HCT116 (cell line): ENCODE data around the gene C8A. TPM values are rescaled to one million over a fixed set of nuclear protein-coding genes. Genes with fewer than 3 reads are reported as not detected.

Experiments
- ATAC-seq: fragments of 200-7000 bp; cut with Tn5 transposase; 2 replicates; pipeline ENCODE4 v1.9.1; 2020; ENCODE audit warnings: mild to moderate bottlenecking, moderate library complexity
- BruUV-seq: library from RNA; stranded (reverse); fragments of 400-500 nt; replicated peaks from 2 replicates; lab custom pipeline; 2021; lab: Mats Ljungman, UMichigan
- CTCF ChIA-PET: fragments of 300-600 bp; sonication (Branson Sonifier 250); formaldehyde crosslinking; loops from one replicate; lab custom pipeline; 2021; ENCODE audit warnings: antibody characterized with exemption; lab: Charles Lee
- POLR2A ChIA-PET: fragments of 300-600, 350-600 bp; sonication (Branson Sonifier 250); formaldehyde crosslinking; loops from one replicate; lab custom pipeline; 2021; ENCODE audit warnings: antibody characterized with exemption; lab: Charles Lee
- RAD21 ChIA-PET, 2 experiments: fragments of 300-600 bp; sonication (Branson Sonifier 250); formaldehyde crosslinking; loops; one replicate each; lab custom pipeline; 2023; ENCODE audit warnings: low total read pairs in 2 of 2; ENCODE audit not compliant: uncharacterized antibody in 2 of 2, unreplicated experiment in 2 of 2, low non-redundant PET in 1 of 2; lab: Charles Lee
- DNase-seq: peaks from one replicate; pipeline ENCODE4 v3.0.0-alpha.2; 2010; ENCODE audit warnings: low read depth, low spot score
- H2AFZ ChIP-seq: fragments of 200-600 bp; shearing (Covaris generic), sonication (generic); 2 replicates; pipeline ENCODE4 v1.6.1; 2017; ENCODE audit warnings: low read depth, mixed run types, mixed read lengths, antibody characterized with exemption, low read length; ENCODE audit not compliant: poor library complexity, severe bottlenecking
- H3K27ac ChIP-seq: 2 replicates; pipeline ENCODE4 v1.5.1; 2012; ENCODE audit warnings: low read depth, low read length
- H3K27me3 ChIP-seq: fragments of 200-600 bp; sonication (generic); 2 replicates; pipeline ENCODE4 v1.6.1; 2016; ENCODE audit warnings: mixed run types, low read length, mixed read lengths; ENCODE audit not compliant: insufficient read depth
- H3K36me3 ChIP-seq, 2 experiments: fragments of 200-500 bp in 1 of 2; fragments of 200-600 bp in 1 of 2; sonication (Bioruptor generic) in 1 of 2; sonication (generic) in 1 of 2; 2 replicates each; pipeline versions ENCODE4 v1.5.1 to v1.6.1; 2014 to 2016; ENCODE audit warnings: low read length in 2 of 2, inconsistent platforms in 1 of 2, mixed read lengths in 1 of 2, mixed run types in 1 of 2; ENCODE audit not compliant: insufficient read depth in 2 of 2, control insufficient read depth in 1 of 2
- H3K4me1 ChIP-seq, 2 experiments: fragments of 200-600 bp in 1 of 2; sonication (generic) in 1 of 2; 2 replicates each; pipeline versions ENCODE4 v1.5.1 to v1.6.1; 2012 to 2017; ENCODE audit warnings: low read length in 2 of 2, inconsistent platforms in 1 of 2, mild to moderate bottlenecking in 1 of 2, mixed read lengths in 1 of 2, mixed run types in 1 of 2, moderate library complexity in 1 of 2; ENCODE audit not compliant: insufficient read depth in 2 of 2, control insufficient read depth in 1 of 2
- H3K4me2 ChIP-seq: fragments of 200-600 bp; sonication (generic); 2 replicates; pipeline ENCODE4 v1.6.1; 2017; ENCODE audit warnings: mixed run types, low read length, mixed read lengths
- H3K4me3 ChIP-seq, 2 experiments: fragments of 200-600 bp in 1 of 2; sonication (generic) in 1 of 2; replicated peaks in 1 of 2; 2 replicates each; pipeline ENCODE4 v1.5.1; 2011 to 2016; ENCODE audit warnings: low read length in 2 of 2, control low read depth in 1 of 2, low read depth in 1 of 2, mild to moderate bottlenecking in 1 of 2, mixed read lengths in 1 of 2, mixed run types in 1 of 2
- H3K79me2 ChIP-seq: fragments of 200-600 bp; sonication (generic); 2 replicates; pipeline ENCODE4 v1.6.1; 2017; ENCODE audit warnings: mild to moderate bottlenecking, mixed run types, low read length, moderate library complexity, mixed read lengths; ENCODE audit not compliant: insufficient read depth
- H3K9ac ChIP-seq: fragments of 200-600 bp; sonication (generic); 2 replicates; pipeline ENCODE4 v1.6.1; 2016; ENCODE audit warnings: low read length, mixed read lengths
- H3K9me2 ChIP-seq: fragments of 200-600 bp; sonication (generic), shearing (Covaris generic); 2 replicates; pipeline ENCODE4 v1.6.1; 2017; ENCODE audit warnings: mixed run types, mild to moderate bottlenecking, moderate library complexity; ENCODE audit not compliant: insufficient read depth
- H3K9me3 ChIP-seq, 2 experiments: fragments of 200-500 bp in 1 of 2; fragments of 200-600 bp in 1 of 2; sonication (Bioruptor generic) in 1 of 2; sonication (generic) in 1 of 2; 2 replicates each; pipeline ENCODE4 v1.6.1; 2014 to 2017; ENCODE audit warnings: low read length in 2 of 2, mixed read lengths in 2 of 2, inconsistent platforms in 1 of 2, low read depth in 1 of 2, mild to moderate bottlenecking in 1 of 2, mixed run types in 1 of 2, moderate library complexity in 1 of 2; ENCODE audit not compliant: control insufficient read depth in 1 of 2, insufficient read depth in 1 of 2
- H4K20me1 ChIP-seq: fragments of 200-600 bp; sonication (generic), shearing (Covaris generic); 2 replicates; pipeline ENCODE4 v1.6.1; 2017; ENCODE audit warnings: mixed run types, mild to moderate bottlenecking, moderate library complexity; ENCODE audit not compliant: insufficient read depth
- ATF3 ChIP-seq: IDR thresholded peaks from 2 replicates; pipeline ENCODE4 v1.6.1; 2012
- CBX3 ChIP-seq: IDR thresholded peaks from 2 replicates; pipeline ENCODE4 v1.6.1; 2012; ENCODE audit warnings: low read depth
- CEBPB ChIP-seq: IDR thresholded peaks from 2 replicates; pipeline ENCODE4 v1.6.1; 2012; ENCODE audit warnings: low read depth
- CTCF ChIP-seq, 3 experiments: fragments of 200-600 bp in 1 of 3; sonication (generic) in 1 of 3; IDR thresholded peaks in 2 of 3; conservative IDR thresholded peaks in 1 of 3; 2 replicates each; pipeline ENCODE4 v1.5.1; 2012 to 2017; ENCODE audit warnings: low read depth in 2 of 3, low read length in 2 of 3, antibody characterized with exemption in 1 of 3, borderline replicate concordance in 1 of 3, control low read depth in 1 of 3, mild to moderate bottlenecking in 1 of 3, mixed read lengths in 1 of 3, mixed run types in 1 of 3, moderate library complexity in 1 of 3; ENCODE audit not compliant: insufficient read depth in 1 of 3
- EGR1 ChIP-seq: IDR thresholded peaks from 2 replicates; pipeline ENCODE4 v1.6.1; 2012; ENCODE audit warnings: low read depth
- ELF1 ChIP-seq: IDR thresholded peaks from 2 replicates; pipeline ENCODE4 v1.6.1; 2012; ENCODE audit warnings: low read depth, borderline replicate concordance
- EZH2 ChIP-seq: fragments of 200-600 bp; sonication (generic); IDR thresholded peaks from 2 replicates; pipeline ENCODE4 v1.6.1; 2017; ENCODE audit warnings: antibody characterized with exemption, mixed run types
- FOSL1 ChIP-seq: IDR thresholded peaks from 2 replicates; pipeline ENCODE4 v1.6.1; 2012; ENCODE audit warnings: low read depth
- POLR2A ChIP-seq: IDR thresholded peaks from 2 replicates; pipeline ENCODE4 v1.7.0; 2011; ENCODE audit warnings: borderline replicate concordance; ENCODE audit not compliant: insufficient read depth, insufficient read length; ENCODE audit errors: extremely low read depth
- RAD21 ChIP-seq: IDR thresholded peaks from 2 replicates; pipeline ENCODE4 v1.6.1; 2012; ENCODE audit warnings: low read depth, mild to moderate bottlenecking
- REST ChIP-seq: IDR thresholded peaks from 2 replicates; pipeline ENCODE4 v1.6.1; 2012; ENCODE audit warnings: low read depth
- SIN3A ChIP-seq: IDR thresholded peaks from 2 replicates; pipeline ENCODE4 v1.6.1; 2012; ENCODE audit warnings: low read depth
- SRF ChIP-seq: IDR thresholded peaks from 2 replicates; pipeline ENCODE4 v1.6.1; 2012; ENCODE audit warnings: low read depth
- TCF7L2 ChIP-seq: IDR thresholded peaks from 2 replicates; pipeline ENCODE4 v1.7.0; 2011; ENCODE audit warnings: borderline replicate concordance, inconsistent platforms; ENCODE audit not compliant: insufficient read depth, insufficient read length; ENCODE audit errors: extremely low read depth
- YY1 ChIP-seq: IDR thresholded peaks from 2 replicates; pipeline ENCODE4 v1.6.1; 2011; ENCODE audit warnings: low read length, low read depth, moderate library complexity, mild to moderate bottlenecking; ENCODE audit not compliant: insufficient replicate concordance; ENCODE audit errors: extremely low read depth
- ZFX ChIP-seq: fragments of 450-650 bp; IDR thresholded peaks from 2 replicates; pipeline ENCODE4 v1.6.1; 2017
- ZNF274 ChIP-seq: fragments of 200-500 bp; sonication (Bioruptor generic); IDR thresholded peaks from 2 replicates; pipeline ENCODE4 v1.6.1; 2014; ENCODE audit warnings: mild to moderate bottlenecking, low read depth, low read length, inconsistent platforms
- intact Hi-C: fragments of 100-400 bp; cut with micrococcal nuclease; formaldehyde crosslinking; loops from 2 replicates; pipeline ENCODE4 v1.10.0; 2022
- total RNA-seq: library from RNA; stranded (reverse); gene quantifications from one replicate; pipeline ENCODE4 v1.2.1, GENCODE V29; 2021; ENCODE audit not compliant: unreplicated experiment

Gene C8A
- total RNA-seq, 1 experiment from 2014 or later: 0.10 TPM

GRCh38 chr1:56922070-56922469, 67.5 kb downstream of the C8A start:
- Histone ChIP-seq H3K27me3 (peaks cover 8% of the 10 kb centered on the region), H3K27ac (no peak overlapping the region), H3K9ac (no peak overlapping the region), H3K4me2 (no peak overlapping the region), H4K20me1 (no peaks in the 10 kb centered on the region), H3K4me3 (no peak overlapping the region), H3K9me2 (no peaks in the 10 kb centered on the region), H3K36me3 (no peaks in the 10 kb centered on the region), H2AFZ (no peak overlapping the region), H3K79me2 (no peaks in the 10 kb centered on the region), H3K4me1 (no peaks in the 10 kb centered on the region), H3K9me3 (no peaks in the 10 kb centered on the region)
- no TSS peak for BruUV-seq
- ChIA-PET POLR2A (no interaction called here), RAD21 (no interaction called here), CTCF (no interaction called here)
- intact Hi-C loops: no loop called here
- TF ChIP-seq SIN3A (no peak), ATF3 (no peak), REST (no peak), ZFX (no peak), POLR2A (no peak), YY1 (no peak), EGR1 (no peak), ZNF274 (no peak), CEBPB (no peak), ELF1 (no peak), RAD21 (no peak), SRF (no peak), EZH2 (no peak), TCF7L2 (no peak), CBX3 (no peak), FOSL1 (no peak), CTCF (IDR thresholded peaks at IDR 0.05 in 2 of 3, conservative IDR thresholded peaks at IDR 0.05 in 1 of 3; ENCODE audit: borderline replicate concordance in 1 of 3, insufficient read depth in 1 of 3, low read depth in 2 of 3, low read length in 2 of 3) (no peak)
- ATAC-seq: no peak
- DNase-seq: no peak
